ENCODE measurements around the gene HECW1. TPM values are rescaled to one million over a fixed set of nuclear protein-coding genes. Genes with fewer than 3 reads are reported as not detected.

Gene HECW1
- total RNA-seq, 2 donors from 2014 or later = 0.04 TPM; not detected in 1

DNA sequence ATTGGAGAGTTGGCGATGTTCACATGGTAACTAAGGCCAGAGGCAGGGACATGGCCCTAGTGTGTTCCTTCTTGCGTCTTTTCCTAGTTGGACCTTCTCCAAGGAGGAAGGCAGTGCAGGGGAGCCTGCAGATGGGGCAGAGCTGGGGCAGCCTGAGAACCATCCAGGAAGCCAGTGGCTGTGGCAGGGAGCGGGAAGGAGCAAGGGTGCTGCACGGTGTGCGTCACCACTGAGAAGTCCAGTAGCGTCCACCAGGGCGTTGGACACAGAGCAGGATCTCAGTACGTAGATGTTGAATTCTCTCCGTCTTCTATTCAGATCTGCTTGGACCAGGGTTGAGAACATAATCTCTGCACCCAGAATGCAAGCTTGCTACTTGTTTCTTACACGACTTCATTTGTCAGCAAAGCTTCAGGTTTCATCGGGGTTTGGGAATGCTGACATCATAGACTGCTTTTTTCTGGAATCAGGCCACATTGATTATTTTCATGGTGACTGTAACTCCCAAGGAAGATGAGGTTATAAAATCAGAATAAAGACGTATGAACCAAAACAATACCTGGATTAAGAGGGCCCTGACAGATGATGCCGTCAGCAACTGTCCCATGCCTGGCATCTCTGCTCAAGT is 130.3 kb downstream of the HECW1 start:
- Histone ChIP-seq H3K36me3 (no peaks in the 10 kb centered on the region), H3K27ac (no peak overlapping the region), H3K4me3 (no peak overlapping the region), H3K9me3 (no peaks in the 10 kb centered on the region), H3K4me1 (no peaks in the 10 kb centered on the region), H3K27me3 (no peaks in the 10 kb centered on the region)
- TF ChIP-seq, protein P1, sequence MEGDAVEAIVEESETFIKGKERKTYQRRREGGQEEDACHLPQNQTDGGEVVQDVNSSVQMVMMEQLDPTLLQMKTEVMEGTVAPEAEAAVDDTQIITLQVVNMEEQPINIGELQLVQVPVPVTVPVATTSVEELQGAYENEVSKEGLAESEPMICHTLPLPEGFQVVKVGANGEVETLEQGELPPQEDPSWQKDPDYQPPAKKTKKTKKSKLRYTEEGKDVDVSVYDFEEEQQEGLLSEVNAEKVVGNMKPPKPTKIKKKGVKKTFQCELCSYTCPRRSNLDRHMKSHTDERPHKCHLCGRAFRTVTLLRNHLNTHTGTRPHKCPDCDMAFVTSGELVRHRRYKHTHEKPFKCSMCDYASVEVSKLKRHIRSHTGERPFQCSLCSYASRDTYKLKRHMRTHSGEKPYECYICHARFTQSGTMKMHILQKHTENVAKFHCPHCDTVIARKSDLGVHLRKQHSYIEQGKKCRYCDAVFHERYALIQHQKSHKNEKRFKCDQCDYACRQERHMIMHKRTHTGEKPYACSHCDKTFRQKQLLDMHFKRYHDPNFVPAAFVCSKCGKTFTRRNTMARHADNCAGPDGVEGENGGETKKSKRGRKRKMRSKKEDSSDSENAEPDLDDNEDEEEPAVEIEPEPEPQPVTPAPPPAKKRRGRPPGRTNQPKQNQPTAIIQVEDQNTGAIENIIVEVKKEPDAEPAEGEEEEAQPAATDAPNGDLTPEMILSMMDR (IDR thresholded peaks at IDR 0.05) = no peak
- DNase-seq (ENCODE audit: low spot score) = no peak

DNA sequence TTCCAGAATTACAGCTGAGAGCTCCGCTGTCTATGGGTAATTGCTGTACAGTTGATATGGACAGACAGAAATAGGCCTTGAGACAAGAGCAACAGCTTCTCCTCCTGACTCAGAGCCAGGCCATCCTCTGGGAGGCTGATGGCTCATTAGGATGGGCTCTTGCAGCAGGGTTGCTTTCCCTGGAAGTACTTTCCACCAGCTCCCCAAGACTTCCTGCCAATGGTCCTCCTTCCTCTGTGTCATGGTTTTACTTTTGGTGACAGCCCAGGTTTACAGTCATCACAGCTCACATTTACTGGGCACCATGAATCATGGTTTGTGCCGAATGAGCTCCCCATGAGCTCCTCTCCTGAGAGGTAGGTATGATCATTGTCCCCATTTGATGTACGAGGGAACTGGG is 131.8 kb downstream of the HECW1 start:
- Histone ChIP-seq H3K4me3 (no peak overlapping the region), H3K27me3 (no peaks in the 10 kb centered on the region), H3K9me3 (no peaks in the 10 kb centered on the region), H3K36me3 (no peaks in the 10 kb centered on the region), H3K4me1 (no peaks in the 10 kb centered on the region), H3K27ac (no peak overlapping the region)
- no peak for DNase-seq (ENCODE audit: low spot score)
- TF ChIP-seq, protein P1 (IDR thresholded peaks at IDR 0.05) = no peak

GRCh38 chr7:43244784-43245183 is 132.3 kb downstream of the HECW1 start:
- DNase-seq (ENCODE audit: low spot score) = no peak
- H3K36me3 ChIP-seq = no peaks in the 10 kb centered on the region
- H3K4me1 ChIP-seq = no peaks in the 10 kb centered on the region
- no peak overlapping the region for H3K27ac ChIP-seq
- TF ChIP-seq, protein P1 (IDR thresholded peaks at IDR 0.05) = no peak
- H3K9me3 ChIP-seq = no peaks in the 10 kb centered on the region
- H3K4me3 ChIP-seq = no peak overlapping the region
- H3K27me3 ChIP-seq = no peaks in the 10 kb centered on the region

GRCh38 chr7:43247757-43248156 is 135.3 kb downstream of the HECW1 start:
- no peak for DNase-seq (ENCODE audit: low spot score)
- Histone ChIP-seq H3K4me1 (no peaks in the 10 kb centered on the region), H3K27ac (no peak overlapping the region), H3K4me3 (no peak overlapping the region), H3K36me3 (no peaks in the 10 kb centered on the region), H3K9me3 (no peaks in the 10 kb centered on the region), H3K27me3 (no peaks in the 10 kb centered on the region)
- TF ChIP-seq, protein P1 (IDR thresholded peaks at IDR 0.05) = no peak

DNA sequence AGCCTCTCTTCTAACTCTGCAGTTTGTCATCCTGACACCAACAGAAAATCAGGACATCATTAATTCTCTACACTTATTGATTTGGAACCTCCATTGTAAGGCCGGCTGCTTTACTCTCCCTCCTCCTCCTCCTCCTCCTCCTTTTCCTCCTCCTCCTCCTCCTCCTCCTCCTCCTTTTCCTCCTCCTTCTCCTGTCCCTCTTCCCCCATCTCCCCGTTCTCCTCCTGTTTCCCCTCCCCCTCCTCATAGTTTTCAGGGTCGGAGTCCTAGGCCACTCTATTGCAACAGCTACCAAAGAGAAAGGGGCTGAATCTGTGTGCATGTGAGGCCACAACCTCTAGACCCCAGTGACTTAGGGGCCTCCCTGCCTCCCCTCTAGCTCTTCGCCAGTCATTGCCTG is 136.1 kb downstream of the HECW1 start:
- Histone ChIP-seq H3K27ac (no peak overlapping the region), H3K9me3 (no peaks in the 10 kb centered on the region)

More for the DNA sequence above, 136.1 kb downstream of the HECW1 start:
- Histone ChIP-seq H3K27me3 (no peaks in the 10 kb centered on the region), H3K4me3 (no peak overlapping the region), H3K36me3 (no peaks in the 10 kb centered on the region), H3K4me1 (no peaks in the 10 kb centered on the region)
- DNase-seq (ENCODE audit: low spot score) = no peak
- TF ChIP-seq, protein P1 (IDR thresholded peaks at IDR 0.05) = no peak

Data from right atrium auricular region (tissue), 2 donors.